HCT116 (cell line): Measurements from ENCODE around the gene HDGFL3. TPM values are rescaled to one million over a fixed set of nuclear protein-coding genes. Genes with fewer than 3 reads are reported as not detected.
"Not testable (repeated sequence)": the region's sequence is repeated elsewhere in the genome, so short reads cannot be mapped to it uniquely, and the experiment has no call there.

Experiments used
- ATAC-seq: fragments of 200-7000 bp; cut with Tn5 transposase; 2 replicates; pipeline ENCODE4 v1.9.1; 2020; ENCODE audit warnings: mild to moderate bottlenecking, moderate library complexity
- BruUV-seq: library from RNA; stranded (reverse); fragments of 400-500 nt; replicated peaks from 2 replicates; lab custom pipeline; 2021; lab: Mats Ljungman, UMichigan
- CTCF ChIA-PET: fragments of 300-600 bp; sonication (Branson Sonifier 250); formaldehyde crosslinking; loops from one replicate; lab custom pipeline; 2021; ENCODE audit warnings: antibody characterized with exemption; lab: Charles Lee
- POLR2A ChIA-PET: fragments of 300-600, 350-600 bp; sonication (Branson Sonifier 250); formaldehyde crosslinking; loops from one replicate; lab custom pipeline; 2021; ENCODE audit warnings: antibody characterized with exemption; lab: Charles Lee
- RAD21 ChIA-PET, 2 experiments: fragments of 300-600 bp; sonication (Branson Sonifier 250); formaldehyde crosslinking; loops; one replicate each; lab custom pipeline; 2023; ENCODE audit warnings: low total read pairs in 2 of 2; ENCODE audit not compliant: uncharacterized antibody in 2 of 2, unreplicated experiment in 2 of 2, low non-redundant PET in 1 of 2; lab: Charles Lee
- DNase-seq: peaks from one replicate; pipeline ENCODE4 v3.0.0-alpha.2; 2010; ENCODE audit warnings: low read depth, low spot score
- H2AFZ ChIP-seq: fragments of 200-600 bp; shearing (Covaris generic), sonication (generic); 2 replicates; pipeline ENCODE4 v1.6.1; 2017; ENCODE audit warnings: low read depth, mixed run types, mixed read lengths, antibody characterized with exemption, low read length; ENCODE audit not compliant: poor library complexity, severe bottlenecking
- H3K27ac ChIP-seq: 2 replicates; pipeline ENCODE4 v1.5.1; 2012; ENCODE audit warnings: low read depth, low read length
- H3K27me3 ChIP-seq: fragments of 200-600 bp; sonication (generic); 2 replicates; pipeline ENCODE4 v1.6.1; 2016; ENCODE audit warnings: mixed run types, low read length, mixed read lengths; ENCODE audit not compliant: insufficient read depth
- H3K36me3 ChIP-seq, 2 experiments: fragments of 200-500 bp in 1 of 2; fragments of 200-600 bp in 1 of 2; sonication (Bioruptor generic) in 1 of 2; sonication (generic) in 1 of 2; 2 replicates each; pipeline versions ENCODE4 v1.5.1 to v1.6.1; 2014 to 2016; ENCODE audit warnings: low read length in 2 of 2, inconsistent platforms in 1 of 2, mixed read lengths in 1 of 2, mixed run types in 1 of 2; ENCODE audit not compliant: insufficient read depth in 2 of 2, control insufficient read depth in 1 of 2
- H3K4me1 ChIP-seq, 2 experiments: fragments of 200-600 bp in 1 of 2; sonication (generic) in 1 of 2; 2 replicates each; pipeline versions ENCODE4 v1.5.1 to v1.6.1; 2012 to 2017; ENCODE audit warnings: low read length in 2 of 2, inconsistent platforms in 1 of 2, mild to moderate bottlenecking in 1 of 2, mixed read lengths in 1 of 2, mixed run types in 1 of 2, moderate library complexity in 1 of 2; ENCODE audit not compliant: insufficient read depth in 2 of 2, control insufficient read depth in 1 of 2
- H3K4me2 ChIP-seq: fragments of 200-600 bp; sonication (generic); 2 replicates; pipeline ENCODE4 v1.6.1; 2017; ENCODE audit warnings: mixed run types, low read length, mixed read lengths
- H3K4me3 ChIP-seq, 2 experiments: fragments of 200-600 bp in 1 of 2; sonication (generic) in 1 of 2; replicated peaks in 1 of 2; 2 replicates each; pipeline ENCODE4 v1.5.1; 2011 to 2016; ENCODE audit warnings: low read length in 2 of 2, control low read depth in 1 of 2, low read depth in 1 of 2, mild to moderate bottlenecking in 1 of 2, mixed read lengths in 1 of 2, mixed run types in 1 of 2
- H3K79me2 ChIP-seq: fragments of 200-600 bp; sonication (generic); 2 replicates; pipeline ENCODE4 v1.6.1; 2017; ENCODE audit warnings: mild to moderate bottlenecking, mixed run types, low read length, moderate library complexity, mixed read lengths; ENCODE audit not compliant: insufficient read depth
- H3K9ac ChIP-seq: fragments of 200-600 bp; sonication (generic); 2 replicates; pipeline ENCODE4 v1.6.1; 2016; ENCODE audit warnings: low read length, mixed read lengths
- H3K9me2 ChIP-seq: fragments of 200-600 bp; sonication (generic), shearing (Covaris generic); 2 replicates; pipeline ENCODE4 v1.6.1; 2017; ENCODE audit warnings: mixed run types, mild to moderate bottlenecking, moderate library complexity; ENCODE audit not compliant: insufficient read depth
- H3K9me3 ChIP-seq, 2 experiments: fragments of 200-500 bp in 1 of 2; fragments of 200-600 bp in 1 of 2; sonication (Bioruptor generic) in 1 of 2; sonication (generic) in 1 of 2; 2 replicates each; pipeline ENCODE4 v1.6.1; 2014 to 2017; ENCODE audit warnings: low read length in 2 of 2, mixed read lengths in 2 of 2, inconsistent platforms in 1 of 2, low read depth in 1 of 2, mild to moderate bottlenecking in 1 of 2, mixed run types in 1 of 2, moderate library complexity in 1 of 2; ENCODE audit not compliant: control insufficient read depth in 1 of 2, insufficient read depth in 1 of 2
- H4K20me1 ChIP-seq: fragments of 200-600 bp; sonication (generic), shearing (Covaris generic); 2 replicates; pipeline ENCODE4 v1.6.1; 2017; ENCODE audit warnings: mixed run types, mild to moderate bottlenecking, moderate library complexity; ENCODE audit not compliant: insufficient read depth
- CBX3 ChIP-seq: IDR thresholded peaks from 2 replicates; pipeline ENCODE4 v1.6.1; 2012; ENCODE audit warnings: low read depth
- ELF1 ChIP-seq: IDR thresholded peaks from 2 replicates; pipeline ENCODE4 v1.6.1; 2012; ENCODE audit warnings: low read depth, borderline replicate concordance
- EZH2 ChIP-seq: fragments of 200-600 bp; sonication (generic); IDR thresholded peaks from 2 replicates; pipeline ENCODE4 v1.6.1; 2017; ENCODE audit warnings: antibody characterized with exemption, mixed run types
- EZH2phosphoT487 ChIP-seq: fragments of 200-600 bp; IDR thresholded peaks from 2 replicates; pipeline ENCODE4 v1.6.1; 2018; ENCODE audit warnings: antibody characterized with exemption, borderline replicate concordance
- FOSL1 ChIP-seq: IDR thresholded peaks from 2 replicates; pipeline ENCODE4 v1.6.1; 2012; ENCODE audit warnings: low read depth
- JUND ChIP-seq: IDR thresholded peaks from 2 replicates; pipeline ENCODE4 v1.6.1; 2012
- POLR2AphosphoS5 ChIP-seq: IDR thresholded peaks from 2 replicates; pipeline ENCODE4 v1.6.1; 2011; ENCODE audit warnings: mild to moderate bottlenecking, low read depth, low read length, moderate library complexity
- RAD21 ChIP-seq: IDR thresholded peaks from 2 replicates; pipeline ENCODE4 v1.6.1; 2012; ENCODE audit warnings: low read depth, mild to moderate bottlenecking
- SP1 ChIP-seq: IDR thresholded peaks from 2 replicates; pipeline ENCODE4 v1.6.1; 2012; ENCODE audit warnings: low read depth
- SRF ChIP-seq: IDR thresholded peaks from 2 replicates; pipeline ENCODE4 v1.6.1; 2012; ENCODE audit warnings: low read depth
- ZFX ChIP-seq: fragments of 450-650 bp; IDR thresholded peaks from 2 replicates; pipeline ENCODE4 v1.6.1; 2017
- intact Hi-C: fragments of 100-400 bp; cut with micrococcal nuclease; formaldehyde crosslinking; loops from 2 replicates; pipeline ENCODE4 v1.10.0; 2022
- total RNA-seq: library from RNA; stranded (reverse); gene quantifications from one replicate; pipeline ENCODE4 v1.2.1, GENCODE V29; 2021; ENCODE audit not compliant: unreplicated experiment
- TF ChIP-seq, protein P1 (sequence below), 3 experiments: fragments of 200-600 bp in 1 of 3; sonication (generic) in 1 of 3; IDR thresholded peaks in 2 of 3; conservative IDR thresholded peaks in 1 of 3; 2 replicates each; pipeline ENCODE4 v1.5.1; 2012 to 2017; ENCODE audit warnings: low read depth in 2 of 3, low read length in 2 of 3, antibody characterized with exemption in 1 of 3, borderline replicate concordance in 1 of 3, control low read depth in 1 of 3, mild to moderate bottlenecking in 1 of 3, mixed read lengths in 1 of 3, mixed run types in 1 of 3, moderate library complexity in 1 of 3; ENCODE audit not compliant: insufficient read depth in 1 of 3

HDGFL3 gene
- total RNA-seq, 1 experiment from 2014 or later, result 0.64 TPM

DNA sequence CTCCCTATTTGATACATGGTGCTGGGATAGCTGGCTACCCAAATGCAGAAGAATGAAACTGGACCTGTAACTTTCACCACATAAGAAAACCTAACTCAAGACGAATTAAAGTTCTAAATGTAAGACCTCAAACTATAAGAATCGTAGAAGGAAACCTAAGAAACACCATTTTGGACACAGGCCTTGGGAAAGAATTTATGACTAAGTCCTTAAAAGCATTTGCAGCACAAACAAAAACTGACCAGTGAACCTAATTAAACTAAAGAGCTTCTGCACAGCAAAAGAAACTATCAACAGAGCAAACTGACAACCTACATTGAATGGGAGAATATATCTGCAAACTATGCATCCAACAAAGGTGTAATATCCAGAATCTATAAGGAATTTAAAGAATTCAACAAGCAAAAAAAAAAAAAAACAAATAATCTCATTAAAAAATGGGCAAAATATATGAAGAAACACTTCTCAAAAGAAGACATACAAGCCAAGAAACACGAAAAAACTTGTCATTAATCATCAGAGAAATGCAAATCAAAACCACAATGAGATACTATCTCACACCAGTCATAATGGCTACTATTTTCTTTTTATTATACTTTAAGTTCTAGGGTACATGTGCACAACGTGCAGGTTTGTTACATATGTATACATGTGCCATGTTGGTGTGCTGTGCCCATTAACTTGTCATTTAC is 37.0 kb downstream of the HDGFL3 start:
- no peaks in the 10 kb centered on the region for H3K9me3 ChIP-seq
- DNase-seq, result no peak
- no peak overlapping the region for H3K27ac ChIP-seq
- no TSS peak for BruUV-seq
- H3K36me3 ChIP-seq, result no peaks in the 10 kb centered on the region
- TF ChIP-seq ELF1, result no peak
- no peaks in the 10 kb centered on the region for H3K79me2 ChIP-seq
- ChIA-PET RAD21 (no interaction called here), CTCF (no interaction called here), POLR2A (no interaction called here)
- H3K27me3 ChIP-seq, result no peaks in the 10 kb centered on the region
- no peak overlapping the region for H3K4me2 ChIP-seq
- no peaks in the 10 kb centered on the region for H3K9me2 ChIP-seq
- no peak for ATAC-seq
- H3K4me1 ChIP-seq, result no peaks in the 10 kb centered on the region
- no peak overlapping the region for H3K4me3 ChIP-seq
- no peak overlapping the region for H3K9ac ChIP-seq
- intact Hi-C loops, result no loop called here
- H4K20me1 ChIP-seq, result no peaks in the 10 kb centered on the region
- H2AFZ ChIP-seq, result no peak overlapping the region

DNA sequence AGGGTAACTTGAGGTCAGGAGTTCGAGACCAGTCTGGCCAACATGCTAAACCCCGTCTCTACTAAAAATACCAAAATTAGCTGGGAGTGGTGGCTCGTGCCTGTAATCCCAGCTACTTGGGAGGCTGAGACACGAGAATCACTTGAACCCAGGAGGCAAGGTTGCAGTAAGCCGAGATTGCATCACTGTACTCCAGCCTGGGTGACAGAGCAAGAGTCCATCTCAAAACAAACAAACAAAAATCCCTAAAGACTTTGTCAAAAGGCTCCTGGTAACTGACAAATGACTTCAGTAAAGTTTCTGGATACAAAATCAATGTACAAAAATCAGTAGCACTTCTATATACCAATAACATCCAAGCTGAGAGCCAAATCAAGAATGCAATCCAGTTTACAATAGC is 38.0 kb downstream of the HDGFL3 start:
- H3K9ac ChIP-seq, H3K4me2 ChIP-seq, CTCF ChIA-PET: not testable (repeated sequence)

DNA sequence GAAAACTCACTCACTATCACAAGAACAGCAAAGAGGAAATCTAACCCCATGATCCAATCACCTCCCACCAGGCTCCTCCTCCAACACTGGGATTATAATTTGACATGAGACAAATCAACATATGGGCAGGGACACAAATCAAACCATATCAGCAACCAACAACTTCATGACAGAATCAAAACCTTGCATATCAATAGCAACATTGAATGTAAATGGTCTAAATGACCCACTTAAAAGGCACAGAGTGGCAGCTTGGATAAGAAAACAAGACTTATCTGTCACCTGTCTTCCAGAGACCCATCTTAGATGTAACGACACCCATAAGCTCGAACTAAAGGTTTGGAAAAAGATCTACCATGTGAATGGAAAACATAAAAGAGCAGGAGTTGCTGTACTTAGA is 40.8 kb downstream of the HDGFL3 start:
- RAD21 ChIA-PET, result no interaction called here
- H3K4me1 ChIP-seq, result no peaks in the 10 kb centered on the region
- no peaks in the 10 kb centered on the region for H3K36me3 ChIP-seq
- no peak overlapping the region for H3K9ac ChIP-seq
- no peak for DNase-seq
- POLR2A ChIA-PET, result no interaction called here
- H3K4me2 ChIP-seq, result no peak overlapping the region
- H2AFZ ChIP-seq, result no peak overlapping the region
- no peaks in the 10 kb centered on the region for H4K20me1 ChIP-seq
- TF ChIP-seq SP1, result no peak
- no peak for TF ChIP-seq EZH2
- TF ChIP-seq JUND, result no peak
- TF ChIP-seq POLR2AphosphoS5, result no peak
- TF ChIP-seq, protein P1, sequence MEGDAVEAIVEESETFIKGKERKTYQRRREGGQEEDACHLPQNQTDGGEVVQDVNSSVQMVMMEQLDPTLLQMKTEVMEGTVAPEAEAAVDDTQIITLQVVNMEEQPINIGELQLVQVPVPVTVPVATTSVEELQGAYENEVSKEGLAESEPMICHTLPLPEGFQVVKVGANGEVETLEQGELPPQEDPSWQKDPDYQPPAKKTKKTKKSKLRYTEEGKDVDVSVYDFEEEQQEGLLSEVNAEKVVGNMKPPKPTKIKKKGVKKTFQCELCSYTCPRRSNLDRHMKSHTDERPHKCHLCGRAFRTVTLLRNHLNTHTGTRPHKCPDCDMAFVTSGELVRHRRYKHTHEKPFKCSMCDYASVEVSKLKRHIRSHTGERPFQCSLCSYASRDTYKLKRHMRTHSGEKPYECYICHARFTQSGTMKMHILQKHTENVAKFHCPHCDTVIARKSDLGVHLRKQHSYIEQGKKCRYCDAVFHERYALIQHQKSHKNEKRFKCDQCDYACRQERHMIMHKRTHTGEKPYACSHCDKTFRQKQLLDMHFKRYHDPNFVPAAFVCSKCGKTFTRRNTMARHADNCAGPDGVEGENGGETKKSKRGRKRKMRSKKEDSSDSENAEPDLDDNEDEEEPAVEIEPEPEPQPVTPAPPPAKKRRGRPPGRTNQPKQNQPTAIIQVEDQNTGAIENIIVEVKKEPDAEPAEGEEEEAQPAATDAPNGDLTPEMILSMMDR (IDR thresholded peaks at IDR 0.05 in 2 of 3, conservative IDR thresholded peaks at IDR 0.05 in 1 of 3; ENCODE audit: borderline replicate concordance in 1 of 3, insufficient read depth in 1 of 3, low read depth in 2 of 3, low read length in 2 of 3), result no peak
- TF ChIP-seq EZH2phosphoT487, result no peak
- TF ChIP-seq ELF1, result no peak
- no peak for TF ChIP-seq CBX3
- TF ChIP-seq RAD21, result no peak
- TF ChIP-seq FOSL1, result no peak
- no peak for TF ChIP-seq SRF
- no peak for TF ChIP-seq ZFX
- H3K27ac ChIP-seq, result no peak overlapping the region
- H3K4me3 ChIP-seq, result no peak overlapping the region
- no peaks in the 10 kb centered on the region for H3K9me2 ChIP-seq
- no peaks in the 10 kb centered on the region for H3K27me3 ChIP-seq
- CTCF ChIA-PET, result no interaction called here
- ATAC-seq, result no peak
- H3K79me2 ChIP-seq, result no peaks in the 10 kb centered on the region
- no peaks in the 10 kb centered on the region for H3K9me3 ChIP-seq
- no TSS peak for BruUV-seq
- intact Hi-C loops, result no loop called here

More for the DNA sequence above, 38.0 kb downstream of the HDGFL3 start:
- DNase-seq, H4K20me1 ChIP-seq, BruUV-seq, H3K27me3 ChIP-seq, RAD21 ChIA-PET, intact Hi-C loops, H2AFZ ChIP-seq, H3K4me3 ChIP-seq, POLR2A ChIA-PET, H3K9me3 ChIP-seq, H3K27ac ChIP-seq, ATAC-seq, H3K79me2 ChIP-seq, H3K4me1 ChIP-seq, H3K36me3 ChIP-seq, H3K9me2 ChIP-seq: not testable (repeated sequence)
